ENCODE results near the gene TRIM22.

DNA sequence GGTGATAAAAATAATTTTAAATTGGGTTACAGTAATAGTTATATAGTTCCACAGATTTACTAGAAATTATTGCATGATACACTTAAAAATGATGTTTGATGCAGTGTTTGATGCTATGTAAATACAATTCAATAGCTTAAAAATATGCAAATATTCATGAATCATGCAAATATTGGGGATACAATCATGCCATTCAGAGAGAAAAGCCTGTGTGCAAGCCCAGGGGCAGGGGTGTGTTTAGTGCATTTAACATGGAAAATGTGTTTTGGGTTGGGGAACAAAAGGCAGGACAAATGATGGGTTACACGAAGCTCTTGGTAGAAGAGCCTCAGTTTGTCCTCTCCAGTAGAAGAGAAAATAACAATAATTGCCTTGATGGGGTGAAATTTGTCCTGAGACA, 6.0 kb downstream of the TRIM22 start:
- TF ChIP-seq, protein P1, sequence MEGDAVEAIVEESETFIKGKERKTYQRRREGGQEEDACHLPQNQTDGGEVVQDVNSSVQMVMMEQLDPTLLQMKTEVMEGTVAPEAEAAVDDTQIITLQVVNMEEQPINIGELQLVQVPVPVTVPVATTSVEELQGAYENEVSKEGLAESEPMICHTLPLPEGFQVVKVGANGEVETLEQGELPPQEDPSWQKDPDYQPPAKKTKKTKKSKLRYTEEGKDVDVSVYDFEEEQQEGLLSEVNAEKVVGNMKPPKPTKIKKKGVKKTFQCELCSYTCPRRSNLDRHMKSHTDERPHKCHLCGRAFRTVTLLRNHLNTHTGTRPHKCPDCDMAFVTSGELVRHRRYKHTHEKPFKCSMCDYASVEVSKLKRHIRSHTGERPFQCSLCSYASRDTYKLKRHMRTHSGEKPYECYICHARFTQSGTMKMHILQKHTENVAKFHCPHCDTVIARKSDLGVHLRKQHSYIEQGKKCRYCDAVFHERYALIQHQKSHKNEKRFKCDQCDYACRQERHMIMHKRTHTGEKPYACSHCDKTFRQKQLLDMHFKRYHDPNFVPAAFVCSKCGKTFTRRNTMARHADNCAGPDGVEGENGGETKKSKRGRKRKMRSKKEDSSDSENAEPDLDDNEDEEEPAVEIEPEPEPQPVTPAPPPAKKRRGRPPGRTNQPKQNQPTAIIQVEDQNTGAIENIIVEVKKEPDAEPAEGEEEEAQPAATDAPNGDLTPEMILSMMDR (IDR thresholded peaks at IDR 0.05) = no peak
- TF ChIP-seq EP300 (IDR thresholded peaks at IDR 0.05) = no peak
- TF ChIP-seq POLR2A (IDR thresholded peaks at IDR 0.05; ENCODE audit: low read depth) = no peak

Measured in esophagus muscularis mucosa (tissue), 4 donors.